GM12878 (cell line): ENCODE measurements around the gene MAF. TPM values are rescaled to one million over a fixed set of nuclear protein-coding genes. Genes with fewer than 3 reads are reported as not detected.

Source experiments
- ATAC-seq: fragments of 200-7000 bp; cut with Tn5 transposase; 3 replicates; pipeline ENCODE4 v1.9.1; 2020; ENCODE audit warnings: mild to moderate bottlenecking, moderate library complexity
- BruUV-seq: library from RNA; stranded (reverse); fragments of 400-500 nt; replicated peaks from 2 replicates; lab custom pipeline; 2021; lab: Mats Ljungman, UMichigan
- CTCF ChIA-PET: fragments of 300-600 bp; sonication (Branson Sonifier 250); formaldehyde crosslinking; extraction: SDS; loops from one replicate; lab custom pipeline; 2021; ENCODE audit warnings: inconsistent platforms; lab: Yijun Ruan, JAX
- POLR2A ChIA-PET: fragments of 350-600 bp; formaldehyde crosslinking; extraction: SDS; loops from one replicate; lab custom pipeline; 2021; ENCODE audit warnings: inconsistent platforms; lab: Charles Lee
- RAD21 ChIA-PET: fragments of 300-600 bp; sonication (Branson Sonifier 250); formaldehyde crosslinking; loops from one replicate; lab custom pipeline; 2023; ENCODE audit warnings: antibody characterized with exemption; ENCODE audit not compliant: unreplicated experiment; lab: Charles Lee
- SMC1A ChIA-PET: fragments of 300-600 bp; sonication (Branson Sonifier 250); formaldehyde crosslinking; loops from one replicate; lab custom pipeline; 2023; ENCODE audit not compliant: unreplicated experiment, uncharacterized antibody; lab: Charles Lee
- DNase-seq: peaks from one replicate; pipeline ENCODE4 v3.0.0-alpha.2; 2011; ENCODE audit warnings: low read depth, low spot score
- FAIRE-seq: peaks from 3 replicates; lab custom pipeline; 2011; peaks lifted over from hg19 to GRCh38; lab: Jason Lieb, UNC
- H2AFZ ChIP-seq: 2 replicates; pipeline ENCODE4 v1.6.0; 2011; ENCODE audit warnings: low read depth, low read length, control low read depth; ENCODE audit not compliant: control insufficient read depth
- H3K27ac ChIP-seq: 2 replicates; pipeline ENCODE4 v1.5.1; 2011; ENCODE audit warnings: control low read depth; ENCODE audit not compliant: control insufficient read depth, insufficient read depth
- H3K27me3 ChIP-seq, 2 experiments: replicated peaks in 1 of 2; 2 replicates each; pipeline versions ENCODE4 v1.6.0 to v1.6.1; 2011; ENCODE audit warnings: low read length in 1 of 2; ENCODE audit not compliant: control insufficient read depth in 2 of 2, insufficient read depth in 2 of 2
- H3K36me3 ChIP-seq, 2 experiments: 2 replicates each; pipeline ENCODE4 v1.5.1; 2011; ENCODE audit warnings: low read length in 1 of 2; ENCODE audit not compliant: control insufficient read depth in 2 of 2, insufficient read depth in 2 of 2
- H3K4me1 ChIP-seq: 2 replicates; pipeline ENCODE4 v1.6.1; 2011; ENCODE audit warnings: mild to moderate bottlenecking, low read length, moderate library complexity, mixed read lengths; ENCODE audit not compliant: control insufficient read depth, insufficient read depth
- H3K4me2 ChIP-seq: 2 replicates; pipeline ENCODE4 v1.6.0; 2011; ENCODE audit warnings: control low read depth; ENCODE audit not compliant: control insufficient read depth, insufficient read depth
- H3K4me3 ChIP-seq: fragments of 200-600 bp; sonication (generic); 2 replicates; pipeline ENCODE4 v1.5.1; 2016
- H3K79me2 ChIP-seq: 2 replicates; pipeline ENCODE4 v1.6.0; 2011; ENCODE audit warnings: low read length; ENCODE audit not compliant: control insufficient read depth, insufficient read depth
- H3K9ac ChIP-seq: 2 replicates; pipeline ENCODE4 v1.8.0; 2011; ENCODE audit warnings: low read length, control low read depth, mixed read lengths; ENCODE audit not compliant: control insufficient read depth, insufficient read depth
- H3K9me3 ChIP-seq: replicated peaks from 3 replicates; pipeline ENCODE4 v1.5.1; 2011; ENCODE audit warnings: mild to moderate bottlenecking, low read length; ENCODE audit not compliant: control insufficient read depth, insufficient read depth
- H4K20me1 ChIP-seq: 2 replicates; pipeline ENCODE4 v1.6.0; 2011; ENCODE audit not compliant: control insufficient read depth, insufficient read depth
- BCL3 ChIP-seq: IDR thresholded peaks from 2 replicates; pipeline ENCODE4 v1.6.1; 2011; ENCODE audit warnings: borderline replicate concordance, low read depth, mild to moderate bottlenecking, moderate library complexity, low read length; ENCODE audit not compliant: insufficient read depth, poor library complexity, severe bottlenecking
- CEBPB ChIP-seq, 2 experiments: fragments of 150-350 bp in 1 of 2; IDR thresholded peaks; 2 replicates each; pipeline ENCODE4 v1.6.1; 2012 to 2014; ENCODE audit warnings: low read depth in 2 of 2, low read length in 2 of 2, borderline replicate concordance in 1 of 2, inconsistent platforms in 1 of 2
- EED ChIP-seq: sonication (generic); IDR thresholded peaks from 2 replicates; pipeline ENCODE4 v1.6.1; 2016; ENCODE audit warnings: antibody characterized with exemption, low read depth
- HDAC2 ChIP-seq: fragments of 200-600 bp; sonication (generic); IDR thresholded peaks from 2 replicates; pipeline ENCODE4 v1.6.1; 2017
- MEF2B ChIP-seq: fragments of 450-650 bp; IDR thresholded peaks from 2 replicates; pipeline ENCODE4 v1.6.1; 2018; ENCODE audit warnings: mild to moderate bottlenecking, moderate library complexity; ENCODE audit not compliant: partially characterized antibody, poor library complexity, severe bottlenecking
- MTA2 ChIP-seq: fragments of 450-650 bp; IDR thresholded peaks from 2 replicates; pipeline ENCODE4 v1.6.1; 2016; ENCODE audit warnings: low read depth, mild to moderate bottlenecking, moderate library complexity
- MYC ChIP-seq: IDR thresholded peaks from 2 replicates; pipeline ENCODE4 v1.6.1; 2011; ENCODE audit warnings: mild to moderate bottlenecking, low read length, moderate library complexity, inconsistent platforms; ENCODE audit not compliant: insufficient read depth, insufficient replicate concordance, insufficient read length, severe bottlenecking
- POU2F2 ChIP-seq: IDR thresholded peaks from 3 replicates; pipeline ENCODE4 v1.6.1; 2011; ENCODE audit warnings: low read depth, mild to moderate bottlenecking, low read length, borderline replicate concordance
- RAD51 ChIP-seq: fragments of 450-650 bp; IDR thresholded peaks from 2 replicates; pipeline ENCODE4 v1.6.1; 2016; ENCODE audit warnings: moderate library complexity, mild to moderate bottlenecking, inconsistent platforms
- RELB ChIP-seq: fragments of 450-650 bp; IDR thresholded peaks from 2 replicates; pipeline ENCODE4 v1.6.1; 2017; ENCODE audit warnings: low read depth, mild to moderate bottlenecking, moderate library complexity
- SIN3A ChIP-seq: IDR thresholded peaks from 2 replicates; pipeline ENCODE4 v1.6.1; 2012; ENCODE audit warnings: low read depth, low read length, improper control_type of control experiment
- SMARCA5 ChIP-seq: fragments of 450-650 bp; IDR thresholded peaks from 2 replicates; pipeline ENCODE4 v1.6.1; 2017; ENCODE audit warnings: mild to moderate bottlenecking
- ZBED1 ChIP-seq: IDR thresholded peaks from 2 replicates; pipeline ENCODE4 v1.6.1; 2016; ENCODE audit warnings: borderline replicate concordance
- ZNF217 ChIP-seq: fragments of 450-650 bp; IDR thresholded peaks from 2 replicates; pipeline ENCODE4 v1.6.1; 2017; ENCODE audit warnings: antibody characterized with exemption, mild to moderate bottlenecking
- ZNF274 ChIP-seq: IDR thresholded peaks from one replicate; pipeline ENCODE4 v1.8.0; 2011; ENCODE audit not compliant: insufficient read length, insufficient read depth
- WGBS: methylation state at CpG from one replicate; pipeline ENCODE4 v1.1.6; 2016; ENCODE audit warnings: low lambda C conversion rate; ENCODE audit not compliant: insufficient replicate concordance, insufficient coverage; ENCODE audit errors: missing lambda C conversion rate; 5-methylcytosine and 5-hydroxymethylcytosine counted together
- in situ Hi-C: fragments of 300-500 bp; cut with MboI; formaldehyde crosslinking; loops from 9 replicates; pipeline ENCODE4 v1.14.3; 2018; ENCODE audit warnings: mixed read lengths
- intact Hi-C: fragments of 100-400 bp; cut with micrococcal nuclease; formaldehyde crosslinking; loops from one replicate; pipeline ENCODE4 v1.14.2; 2022; ENCODE audit not compliant: unreplicated experiment
- polyA plus RNA-seq, 11 experiments: library from polyadenylated mRNA; depleted of rRNA in 4 of 11; unstranded in 6 of 11; stranded (reverse) in 5 of 11; fragments of >200 nt; fragmentation: Nextera tagmentation in 4 of 11; fragmentation: Illumina TruSeq in 1 of 11; extraction: Ambion mirVana in 4 of 11; extraction: Trizol in 1 of 11; gene quantifications; 1 replicate in 1 of 11; 2 replicates in 10 of 11; pipeline versions ENCODE4 v1.2.1 to v1.2.3, GENCODE V29; 2011 to 2016; ENCODE audit warnings: inconsistent platforms in 2 of 11, missing spikeins in 2 of 11, low read depth in 1 of 11
- total RNA-seq, 4 experiments: library from RNA; depleted of rRNA in 3 of 4; stranded (reverse); fragments of >200 nt in 3 of 4; fragmentation: Illumina TruSeq in 1 of 4; extraction: Trizol in 1 of 4; gene quantifications; 2 replicates each; pipeline versions ENCODE4 v1.2.1 to v1.2.3, GENCODE V29; 2013 to 2021

Gene MAF
- total and polyA plus RNA-seq, 10 of the 15 experiments (the other 5 are each of a cell fraction or from before 2014, with no cell fraction given) = 0.03 to 0.13 TPM; not detected in 8

GRCh38 chr16:79642652-79643051, 42.1 kb upstream of the MAF start:
- TF ChIP-seq EED (no peak), ZNF217 (no peak), SMARCA5 (no peak), POU2F2 (no peak), SIN3A (no peak), ZNF274 (no peak)
- Histone ChIP-seq H3K79me2 (no peaks in the 10 kb centered on the region), H3K27me3 (no peaks in the 10 kb centered on the region), H3K36me3 (no peaks in the 10 kb centered on the region), H3K4me1 (no peaks in the 10 kb centered on the region), H3K4me2 (no peak overlapping the region), H4K20me1 (no peaks in the 10 kb centered on the region), H3K27ac (no peak overlapping the region), H3K4me3 (no peak overlapping the region), H3K9ac (no peak overlapping the region), H3K9me3 (no peaks in the 10 kb centered on the region), H2AFZ (no peak overlapping the region)
- ChIA-PET SMC1A (no interaction called here), RAD21 (no interaction called here), POLR2A (no interaction called here), CTCF (interaction anchor here (0.9 kb wide), 1 partner anchor 355 kb away, joined by 5 read pairs; no protein-coding TSS in a partner anchor)
- FAIRE-seq = no peak
- no TSS peak for BruUV-seq
- no peak for DNase-seq
- intact Hi-C loops (no loop called here), in situ Hi-C loops (no loop called here)
- 47% methylated on average over 4 of the region's 4 CpGs for WGBS
- no peak for ATAC-seq

GRCh38 chr16:79640513-79641360, 40.2 kb upstream of the MAF start:
- no peaks in the 10 kb centered on the region for H3K36me3 ChIP-seq
- no peak overlapping the region for H3K27ac ChIP-seq
- RAD21 ChIA-PET = no interaction called here
- POLR2A ChIA-PET = no interaction called here
- no peaks in the 10 kb centered on the region for H3K27me3 ChIP-seq
- H3K79me2 ChIP-seq = no peaks in the 10 kb centered on the region
- ATAC-seq = no peak
- no peak overlapping the region for H3K4me2 ChIP-seq
- in situ Hi-C loops = no loop called here
- no peak overlapping the region for H3K9ac ChIP-seq
- H3K4me3 ChIP-seq = no peak overlapping the region
- no TSS peak for BruUV-seq
- WGBS = 18% methylated on average over 15 of the region's 16 CpGs
- H2AFZ ChIP-seq = no peak overlapping the region
- CTCF ChIA-PET = no interaction called here
- SMC1A ChIA-PET = no interaction called here
- no peaks in the 10 kb centered on the region for H3K4me1 ChIP-seq
- DNase-seq = no peak
- no peak for FAIRE-seq
- intact Hi-C loops = no loop called here
- no peaks in the 10 kb centered on the region for H4K20me1 ChIP-seq
- H3K9me3 ChIP-seq = no peaks in the 10 kb centered on the region
- TF ChIP-seq RAD51 = no peak
- no peak for TF ChIP-seq BCL3
- TF ChIP-seq MEF2B = no peak
- TF ChIP-seq RELB = no peak
- TF ChIP-seq MTA2 = no peak
- no peak for TF ChIP-seq ZBED1
- TF ChIP-seq HDAC2 = no peak
- TF ChIP-seq CEBPB (IDR thresholded peaks at IDR 0.05; ENCODE audit: borderline replicate concordance in 1 of 2, low read depth in 2 of 2, low read length in 2 of 2) = no peak
- no peak for TF ChIP-seq MYC
